Endothelial cell (in vitro differentiated cells): ENCODE measurements around the gene PIGZ. TPM values are rescaled to one million over a fixed set of nuclear protein-coding genes. Genes with fewer than 3 reads are reported as not detected.
A peak's percentile ranks its signal among the peaks of the same experiment; 100 is the strongest.

Experiments
- DNase-seq: peaks from one replicate; pipeline ENCODE4 v3.0.0; 2021; ENCODE audit warnings: low spot score
- H3K27ac Mint-ChIP-seq: one replicate; pipeline ENCODE4 v1.8.0; 2021; ENCODE audit warnings: mixed read lengths, inconsistent platforms; ENCODE audit not compliant: unreplicated experiment
- H3K27me3 Mint-ChIP-seq: one replicate; pipeline ENCODE4 v1.8.0; 2021; ENCODE audit warnings: mild to moderate bottlenecking, moderate library complexity, mixed read lengths, inconsistent platforms; ENCODE audit not compliant: unreplicated experiment
- H3K36me3 Mint-ChIP-seq: one replicate; pipeline ENCODE4 v1.8.0; 2021; ENCODE audit warnings: mild to moderate bottlenecking, low read depth, mixed read lengths, inconsistent platforms; ENCODE audit not compliant: unreplicated experiment
- H3K4me1 Mint-ChIP-seq: one replicate; pipeline ENCODE4 v1.8.0; 2021; ENCODE audit warnings: mild to moderate bottlenecking, mixed read lengths, inconsistent platforms; ENCODE audit not compliant: unreplicated experiment
- H3K4me3 Mint-ChIP-seq: one replicate; pipeline ENCODE4 v1.8.0; 2021; ENCODE audit warnings: mild to moderate bottlenecking, mixed read lengths, inconsistent platforms; ENCODE audit not compliant: unreplicated experiment
- H3K9me3 Mint-ChIP-seq: one replicate; pipeline ENCODE4 v1.8.0; 2021; ENCODE audit warnings: mixed read lengths, inconsistent platforms; ENCODE audit not compliant: unreplicated experiment
- total RNA-seq: library from RNA; stranded (reverse); fragmentation: NEBNext Ultra II Directional; extraction: Animal tissue kit (Norgen Biotek cat#: 25700); gene quantifications from one replicate; pipeline ENCODE4 v1.2.1, GENCODE V29; 2021; ENCODE audit not compliant: unreplicated experiment
- TF ChIP-seq, protein P1 (sequence below): fragments of 200-600 bp; sonication (generic); IDR thresholded peaks from one replicate; pipeline ENCODE4 v1.5.0; 2021; ENCODE audit warnings: antibody characterized with exemption; ENCODE audit not compliant: unreplicated experiment

Gene PIGZ
- total RNA-seq, 1 donor from 2014 or later, result 3.5 TPM

- Mint-ChIP-seq H3K4me1 (peaks cover 5% of the 10 kb centered on the region), H3K4me3 (peak overlapping the region; percentile 85), H3K9me3 (no peaks in the 10 kb centered on the region), H3K27me3 (peaks cover 14% of the 10 kb centered on the region), H3K27ac (no peak overlapping the region), H3K36me3 (peaks cover 8% of the 10 kb centered on the region)
- TF ChIP-seq, protein P1, sequence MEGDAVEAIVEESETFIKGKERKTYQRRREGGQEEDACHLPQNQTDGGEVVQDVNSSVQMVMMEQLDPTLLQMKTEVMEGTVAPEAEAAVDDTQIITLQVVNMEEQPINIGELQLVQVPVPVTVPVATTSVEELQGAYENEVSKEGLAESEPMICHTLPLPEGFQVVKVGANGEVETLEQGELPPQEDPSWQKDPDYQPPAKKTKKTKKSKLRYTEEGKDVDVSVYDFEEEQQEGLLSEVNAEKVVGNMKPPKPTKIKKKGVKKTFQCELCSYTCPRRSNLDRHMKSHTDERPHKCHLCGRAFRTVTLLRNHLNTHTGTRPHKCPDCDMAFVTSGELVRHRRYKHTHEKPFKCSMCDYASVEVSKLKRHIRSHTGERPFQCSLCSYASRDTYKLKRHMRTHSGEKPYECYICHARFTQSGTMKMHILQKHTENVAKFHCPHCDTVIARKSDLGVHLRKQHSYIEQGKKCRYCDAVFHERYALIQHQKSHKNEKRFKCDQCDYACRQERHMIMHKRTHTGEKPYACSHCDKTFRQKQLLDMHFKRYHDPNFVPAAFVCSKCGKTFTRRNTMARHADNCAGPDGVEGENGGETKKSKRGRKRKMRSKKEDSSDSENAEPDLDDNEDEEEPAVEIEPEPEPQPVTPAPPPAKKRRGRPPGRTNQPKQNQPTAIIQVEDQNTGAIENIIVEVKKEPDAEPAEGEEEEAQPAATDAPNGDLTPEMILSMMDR, result no peak
- DNase-seq, result no peak
These were observed 35.1 kb upstream of the PIGZ start for GRCh38 chr3:197003461-197004385.

- H3K9me3 Mint-ChIP-seq, result no peaks in the 10 kb centered on the region
- H3K4me1 Mint-ChIP-seq, result peaks cover 5% of the 10 kb centered on the region
- H3K27ac Mint-ChIP-seq, result no peak overlapping the region
- peaks cover 8% of the 10 kb centered on the region for H3K36me3 Mint-ChIP-seq
- TF ChIP-seq, protein P1, result no peak
- no peak overlapping the region for H3K4me3 Mint-ChIP-seq
- DNase-seq, result peak; percentile 82
- H3K27me3 Mint-ChIP-seq, result peaks cover 16% of the 10 kb centered on the region
These were observed 34.2 kb upstream of the PIGZ start for GRCh38 chr3:197002701-197003454.

DNA sequence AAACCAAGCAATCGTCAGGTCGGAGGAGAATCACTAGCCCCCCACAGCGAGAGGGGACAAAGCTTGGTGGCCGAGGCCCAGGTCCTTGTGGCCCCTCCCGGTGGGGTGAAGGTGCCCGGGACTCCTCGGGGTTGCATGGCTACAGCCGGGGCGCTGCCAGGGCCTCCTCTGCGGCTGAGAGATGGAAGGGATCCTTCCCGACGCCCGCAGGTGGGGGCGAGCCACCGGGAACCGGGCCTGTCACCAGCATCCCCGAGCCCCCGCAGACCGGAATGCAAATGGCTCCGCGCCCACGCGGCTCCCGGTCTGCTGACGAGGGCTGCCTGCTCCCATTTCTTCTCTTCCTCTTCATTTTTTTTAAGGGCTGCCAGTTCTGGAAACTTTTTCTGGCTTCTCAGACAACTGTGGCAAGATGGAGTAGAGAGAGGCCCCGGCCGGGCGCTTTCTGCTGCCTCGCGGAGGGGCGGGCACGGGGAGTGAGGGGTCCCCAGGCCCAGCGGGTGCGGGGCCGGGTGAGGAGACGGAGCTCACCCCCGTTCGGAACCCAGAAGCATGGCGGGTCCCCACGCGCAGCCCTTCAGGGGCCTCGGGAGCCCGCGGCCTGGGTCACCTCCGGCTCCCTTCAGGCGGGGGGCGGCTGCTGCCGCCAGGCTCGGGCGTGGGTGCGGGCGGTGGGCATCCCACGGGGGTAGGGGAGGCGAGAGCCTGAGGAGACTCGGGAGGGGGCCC, 33.5 kb upstream of the PIGZ start:
- no peak for DNase-seq
- Mint-ChIP-seq H3K27ac (peak overlapping the region; percentile 81), H3K4me3 (peak overlapping the region; percentile 87), H3K36me3 (peaks cover 8% of the 10 kb centered on the region), H3K9me3 (no peaks in the 10 kb centered on the region), H3K27me3 (peaks cover 16% of the 10 kb centered on the region), H3K4me1 (peaks cover 5% of the 10 kb centered on the region)
- TF ChIP-seq, protein P1, result no peak

- TF ChIP-seq, protein P1, result no peak
- Mint-ChIP-seq H3K27ac (peak overlapping the region; percentile 81), H3K27me3 (peaks cover 16% of the 10 kb centered on the region), H3K36me3 (peaks cover 8% of the 10 kb centered on the region), H3K4me3 (peak overlapping the region; percentile 87), H3K4me1 (peaks cover 5% of the 10 kb centered on the region), H3K9me3 (no peaks in the 10 kb centered on the region)
- DNase-seq, result no peak
These were observed 32.7 kb upstream of the PIGZ start for GRCh38 chr3:197001106-197001971.
